Fibroblast of villous mesenchyme (primary cell): ENCODE data around the gene PTPN5. TPM values are rescaled to one million over a fixed set of nuclear protein-coding genes. Genes with fewer than 3 reads are reported as not detected.

Source experiments
- DNase-seq: peaks from one replicate; pipeline ENCODE4 v3.0.0-alpha.2; 2010; ENCODE audit warnings: low read depth
- H3K4me3 ChIP-seq: 2 replicates; pipeline ENCODE4 v1.5.1; 2011; ENCODE audit warnings: low read depth, mild to moderate bottlenecking, low read length
- CTCF ChIP-seq: IDR thresholded peaks from 2 replicates; pipeline ENCODE4 v1.5.1; 2012; ENCODE audit warnings: low read depth, mild to moderate bottlenecking, low read length; ENCODE audit not compliant: insufficient read depth
- total RNA-seq: library from RNA; depleted of rRNA; stranded (reverse); fragments of >200 nt; gene quantifications from 2 replicates; pipeline ENCODE4 v1.2.3, GENCODE V29; 2012

PTPN5 gene
- total RNA-seq, 1 donor, result not detected

DNA sequence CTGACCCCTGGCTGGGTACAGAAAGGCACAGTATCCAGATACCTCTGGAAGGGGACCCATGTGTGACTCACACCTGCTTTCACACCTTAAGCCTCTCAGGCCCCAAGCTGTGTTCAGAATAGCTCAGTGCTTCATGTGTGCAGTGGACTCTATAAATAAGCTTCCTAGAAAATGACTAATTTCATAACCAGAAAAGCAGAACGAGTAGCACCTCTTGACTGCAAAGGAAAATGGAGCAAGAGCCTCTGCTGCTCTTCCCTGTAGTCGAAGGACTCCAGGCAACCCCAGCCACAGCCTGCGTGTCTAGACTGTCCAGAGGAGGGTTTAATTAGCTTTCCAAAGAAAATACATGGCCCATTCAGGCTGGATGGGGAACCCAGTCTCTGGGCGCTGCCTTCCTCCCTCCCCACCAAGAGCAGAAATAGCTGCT is 23.1 kb downstream of the PTPN5 start:
- TF ChIP-seq CTCF, result no peak
- no peak for DNase-seq
- H3K4me3 ChIP-seq, result no peak overlapping the region

GRCh38 chr11:18766015-18766414 is 25.6 kb downstream of the PTPN5 start:
- DNase-seq, result no peak
- TF ChIP-seq CTCF, result no peak
- H3K4me3 ChIP-seq, result no peak overlapping the region

- no peak for DNase-seq
- no peak overlapping the region for H3K4me3 ChIP-seq
- no peak for TF ChIP-seq CTCF
Measured at GRCh38 chr11:18765554-18765953, 26.0 kb downstream of the PTPN5 start.

- no peak for TF ChIP-seq CTCF
- no peak for DNase-seq
- H3K4me3 ChIP-seq, result no peak overlapping the region
Measured at GRCh38 chr11:18761741-18762140, 29.9 kb downstream of the PTPN5 start.

DNA sequence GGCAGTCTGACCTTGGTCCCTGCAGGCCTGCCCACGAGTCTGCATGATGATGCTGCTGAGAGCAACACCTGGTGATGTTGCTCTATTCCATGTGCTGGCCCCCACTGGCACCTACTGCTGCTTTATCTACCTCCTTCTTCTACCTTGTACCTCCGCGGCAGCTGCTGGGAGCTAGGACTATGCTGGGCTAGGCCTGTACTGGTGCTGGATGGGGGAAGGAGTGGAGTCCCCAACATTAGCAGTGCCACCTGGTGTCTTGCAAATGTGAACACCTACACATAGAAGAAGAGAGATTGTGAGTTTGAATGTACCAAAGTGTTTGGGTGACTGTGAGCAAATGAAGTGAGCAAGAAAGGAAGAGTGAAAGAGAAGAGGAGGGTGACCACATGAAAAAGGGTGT is 30.5 kb downstream of the PTPN5 start:
- TF ChIP-seq CTCF, result no peak
- DNase-seq, result no peak
- no peak overlapping the region for H3K4me3 ChIP-seq

- no peak overlapping the region for H3K4me3 ChIP-seq
- no peak for TF ChIP-seq CTCF
- DNase-seq, result peak; percentile 4
Measured at GRCh38 chr11:18757811-18758210, 33.8 kb downstream of the PTPN5 start.

DNA sequence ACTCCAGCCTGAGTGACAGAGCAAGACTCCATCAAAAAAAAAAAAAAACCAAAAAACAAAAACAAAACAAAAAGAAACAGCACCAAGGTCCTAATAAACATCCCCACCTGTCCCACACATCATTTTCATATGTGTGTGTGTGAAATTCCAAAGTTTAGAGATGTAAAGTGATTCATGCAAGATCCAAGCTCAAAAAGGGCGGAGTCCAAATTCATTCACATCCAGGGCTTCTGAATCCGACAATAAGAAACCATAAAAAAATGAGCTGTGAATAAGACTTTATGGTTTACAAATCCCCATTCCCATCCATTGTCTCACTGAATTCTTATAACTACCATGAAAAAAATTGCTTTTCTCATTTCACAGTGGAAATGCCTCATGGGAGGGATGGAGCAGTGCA is 34.7 kb downstream of the PTPN5 start:
- no peak for DNase-seq
- H3K4me3 ChIP-seq, result no peak overlapping the region
- TF ChIP-seq CTCF, result no peak
